Measurements from ENCODE around the gene PIF1.

The PIF1 gene

GRCh38 chr15:64774629-64775493 is 50.6 kb downstream of the PIF1 start:
- DNase-seq: peak; percentile 16

- no peak for DNase-seq
These were observed 51.3 kb downstream of the PIF1 start for GRCh38 chr15:64774037-64774628.

- no peak for DNase-seq
These were observed 51.8 kb downstream of the PIF1 start for GRCh38 chr15:64773606-64774005.

GRCh38 chr15:64772964-64773363 is 52.5 kb downstream of the PIF1 start:
- no peak for DNase-seq

DNA sequence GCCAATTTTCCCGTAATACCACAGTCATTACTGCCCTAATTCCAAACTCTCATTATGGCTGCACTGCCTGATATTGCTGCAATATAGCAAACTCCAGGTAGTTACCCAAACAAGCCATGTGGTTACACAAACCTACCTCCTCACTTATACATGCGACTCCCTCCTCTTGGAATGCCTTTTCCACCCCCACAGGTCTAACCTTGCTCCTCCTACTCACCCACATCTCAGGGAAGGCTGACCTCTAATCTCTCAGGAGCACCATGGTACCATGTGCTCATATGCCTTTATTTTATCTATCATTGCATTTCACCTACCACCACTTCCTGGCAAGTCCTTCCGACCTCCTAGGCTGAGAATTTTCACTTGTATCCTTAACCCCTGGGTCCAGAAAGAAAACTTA is 53.0 kb downstream of the PIF1 start:
- no peak for DNase-seq

GRCh38 chr15:64770626-64771025 is 54.8 kb downstream of the PIF1 start:
- no peak for DNase-seq

GRCh38 chr15:64767203-64767602 is 58.2 kb downstream of the PIF1 start:
- no peak for DNase-seq

- DNase-seq: no peak
These were observed 59.4 kb downstream of the PIF1 start for GRCh38 chr15:64766058-64766457.

All from NCI-H1105 (cell line).